Keratinocyte (primary cell): ENCODE measurements around the gene LST1.

Experiments used
- EZH2 ChIP-seq: IDR thresholded peaks from one replicate; pipeline ENCODE4 v1.6.1; 2012; ENCODE audit warnings: inconsistent platforms, mild to moderate bottlenecking, low read length, moderate library complexity
- TF ChIP-seq, protein P1 (sequence below), 3 experiments: IDR thresholded peaks in 1 of 3; conservative IDR thresholded peaks in 1 of 3; optimal IDR thresholded peaks in 1 of 3; 2 replicates in 2 of 3; 3 replicates in 1 of 3; pipeline versions ENCODE3 to v1.5.1; 2011; ENCODE audit warnings: low read length in 3 of 3, mild to moderate bottlenecking in 3 of 3, moderate library complexity in 2 of 3, control low read depth in 1 of 3, inconsistent platforms in 1 of 3; ENCODE audit not compliant: insufficient read depth in 2 of 3; ENCODE audit errors: extremely low read depth in 1 of 3

DNA sequence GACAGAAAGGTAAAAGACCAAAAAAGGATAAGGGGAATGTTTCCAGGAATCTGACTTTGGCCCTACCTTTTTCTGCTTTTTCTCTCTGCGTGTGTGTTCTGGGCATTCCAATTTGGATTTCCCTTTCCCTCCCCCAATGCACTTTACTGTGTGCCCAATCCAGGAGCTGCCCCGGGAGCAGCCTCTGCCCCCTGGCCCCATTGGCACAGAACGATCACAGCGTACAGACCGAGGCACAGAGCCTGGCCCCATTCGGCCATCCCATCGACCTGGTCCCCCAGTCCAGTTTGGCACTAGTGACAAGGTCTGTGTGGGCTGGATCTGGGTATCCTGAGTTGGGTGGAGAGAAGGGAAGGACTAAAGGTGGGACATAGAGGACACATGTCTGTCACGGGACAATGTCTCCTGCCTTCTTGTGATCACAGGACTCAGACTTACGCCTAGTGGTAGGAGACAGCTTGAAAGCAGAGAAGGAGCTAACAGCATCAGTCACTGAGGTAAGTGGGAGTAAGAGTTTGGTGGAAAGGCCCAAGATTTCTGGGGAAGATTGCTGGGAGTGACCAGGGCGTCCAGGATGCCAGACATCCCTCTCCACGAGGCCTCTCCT is 49.0 kb downstream of the LST1 start:
- TF ChIP-seq, protein P1, sequence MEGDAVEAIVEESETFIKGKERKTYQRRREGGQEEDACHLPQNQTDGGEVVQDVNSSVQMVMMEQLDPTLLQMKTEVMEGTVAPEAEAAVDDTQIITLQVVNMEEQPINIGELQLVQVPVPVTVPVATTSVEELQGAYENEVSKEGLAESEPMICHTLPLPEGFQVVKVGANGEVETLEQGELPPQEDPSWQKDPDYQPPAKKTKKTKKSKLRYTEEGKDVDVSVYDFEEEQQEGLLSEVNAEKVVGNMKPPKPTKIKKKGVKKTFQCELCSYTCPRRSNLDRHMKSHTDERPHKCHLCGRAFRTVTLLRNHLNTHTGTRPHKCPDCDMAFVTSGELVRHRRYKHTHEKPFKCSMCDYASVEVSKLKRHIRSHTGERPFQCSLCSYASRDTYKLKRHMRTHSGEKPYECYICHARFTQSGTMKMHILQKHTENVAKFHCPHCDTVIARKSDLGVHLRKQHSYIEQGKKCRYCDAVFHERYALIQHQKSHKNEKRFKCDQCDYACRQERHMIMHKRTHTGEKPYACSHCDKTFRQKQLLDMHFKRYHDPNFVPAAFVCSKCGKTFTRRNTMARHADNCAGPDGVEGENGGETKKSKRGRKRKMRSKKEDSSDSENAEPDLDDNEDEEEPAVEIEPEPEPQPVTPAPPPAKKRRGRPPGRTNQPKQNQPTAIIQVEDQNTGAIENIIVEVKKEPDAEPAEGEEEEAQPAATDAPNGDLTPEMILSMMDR (optimal IDR thresholded peaks at IDR 0.05 in 1 of 3, IDR thresholded peaks at IDR 0.05 in 1 of 3, conservative IDR thresholded peaks at IDR 0.05 in 1 of 3; ENCODE audit: extremely low read depth in 1 of 3, insufficient read depth in 2 of 3, low read length in 3 of 3) = no peak
- no peak for TF ChIP-seq EZH2
